ENCODE measurements around the gene MPDU1.

- TF ChIP-seq CTCF (IDR thresholded peaks at IDR 0.05; ENCODE audit: borderline replicate concordance, extremely low read depth, low read length, poor library complexity, severe bottlenecking) (no peak), EZH2 (IDR thresholded peaks at IDR 0.05; ENCODE audit: borderline replicate concordance, low read depth, low read length, severe bottlenecking) (no peak)
Observed at GRCh38 chr17:7620835-7621234, 37.2 kb downstream of the MPDU1 start.

All from DND-41 (cell line).